Heart right ventricle (tissue), 16 donors: ENCODE data around the gene PFDN2. TPM values are rescaled to one million over a fixed set of nuclear protein-coding genes. Genes with fewer than 3 reads are reported as not detected.

Source experiments
- ATAC-seq, 8 donors: fragments of 200-7000 bp; cut with Tn5 transposase; one replicate each; pipeline ENCODE4 v1.9.1; 2020; ENCODE audit warnings: mild to moderate bottlenecking in 8 of 8, moderate library complexity in 8 of 8, moderate number of reproducible peaks in 1 of 8
- DNase-seq, 2 donors: peaks; one replicate each; pipeline ENCODE4 v3.0.0-alpha.2; 2020
- H3K27ac ChIP-seq, 10 donors: fragments of 200-600 bp; sonication (generic) in 2 of 10; one replicate each; pipeline versions ENCODE4 v1.5.0 to v1.8.0; 2020 to 2022; ENCODE audit warnings: mild to moderate bottlenecking in 3 of 10
- H3K27me3 ChIP-seq, 7 donors: fragments of 200-600 bp; one replicate each; pipeline ENCODE4 v1.8.0; 2021 to 2022; ENCODE audit warnings: mild to moderate bottlenecking in 2 of 7
- H3K36me3 ChIP-seq, 9 donors: fragments of 200-600 bp; sonication (generic) in 1 of 9; one replicate each; pipeline versions ENCODE4 v1.5.0 to v1.8.0; 2020 to 2022; ENCODE audit warnings: mild to moderate bottlenecking in 2 of 9
- H3K4me1 ChIP-seq, 9 donors: fragments of 200-600 bp; sonication (generic) in 1 of 9; one replicate each; pipeline versions ENCODE4 v1.5.0 to v1.8.0; 2020 to 2022; ENCODE audit warnings: mild to moderate bottlenecking in 4 of 9
- H3K4me3 ChIP-seq, 10 donors: fragments of 200-600 bp; sonication (generic) in 2 of 10; one replicate each; pipeline versions ENCODE4 v1.5.0 to v1.8.0; 2020 to 2022; ENCODE audit warnings: mild to moderate bottlenecking in 7 of 10, moderate library complexity in 2 of 10
- H3K9me3 ChIP-seq, 11 donors: fragments of 200-600 bp in 10 of 11; sonication (generic) in 2 of 11; one replicate each; pipeline versions ENCODE4 v1.5.0 to v1.8.0; 2013 to 2022; ENCODE audit warnings: mild to moderate bottlenecking in 2 of 11, control low read depth in 1 of 11, moderate library complexity in 1 of 11
- CTCF ChIP-seq, 9 donors: fragments of 200-600 bp; sonication (generic) in 2 of 9; IDR thresholded peaks; one replicate each; pipeline versions ENCODE4 v1.5.0 to v1.8.0; 2021 to 2022; ENCODE audit warnings: antibody characterized with exemption in 9 of 9, mild to moderate bottlenecking in 5 of 9, moderate library complexity in 1 of 9
- WGBS, 2 donors: extraction: QIAGEN DNeasy Blood & Tissue Kit; methylation state at CpG; one replicate each; pipeline ENCODE4 v1.1.7; 2013; ENCODE audit warnings: inconsistent platforms in 1 of 2; 5-methylcytosine and 5-hydroxymethylcytosine counted together
- intact Hi-C, 10 donors: fragments of 100-400 bp; cut with DNase I; formaldehyde crosslinking; loops; one replicate each; pipeline versions ENCODE4 v1.11.1 to v1.14.2; 2022
- polyA plus RNA-seq, 2 donors: library from polyadenylated mRNA; stranded (reverse); fragments of 200-250 nt; gene quantifications; one replicate each; pipeline ENCODE4 v1.2.3, GENCODE V29; 2013
- total RNA-seq, 10 donors: library from RNA; stranded (reverse); fragmentation: NEBNext Ultra II Directional in 3 of 10; extraction: Animal tissue kit (Norgen Biotek cat#: 25700) in 3 of 10; gene quantifications; one replicate each; pipeline versions ENCODE4 v1.2.1 to v1.2.4, GENCODE V29; 2021 to 2023
- donor health status: Arrhythmogenic right ventricular cardiomyopathy.
- donor health status: ischemic (EF 13 %, LVEDD 7.1; RV severe dilation, severe dysfunction).
- donor health status: healthy with polysubstance abuse.
- donor health status: DM: no; HTN: yes; CAD: no.
- donor health status: DM: no; HTN: no; CAD: no.
- donor health status: ischemic (EF 25% LVEDD 6.9; RV normal size, moderate dysfunction).
- donor health status: ischemic (EF 25% LVEDD 5.7; RV mildly dilated, moderate dysfunction).
- donor health status: healthy.
- donor health status: DM: yes; HTN: yes; CAD: no.
- donor health status: Ischemic cardiomyopathy.
- donor health status: ischemic (EF 35%, LVEDD 5.7; RV mildly dilated, moderate dysfunction).
- donor health status: nonischemic (EF 11% LVEDD 7.7; RV severe dilation, severe dysfunction).
- donor health status: DM: yes; HTN: yes; CAD: no.
- donor health status: PGD.
- donor health status: ischemic (EF 29% LVEDD 5.4; RV normal size, mild dysfunction).
- donor health status: nonischemic (EF 23%, LVEDD 6.1; RV moderate dilation, normal function).

PFDN2 gene
- total and polyA plus RNA-seq, 12 donors, result 44.6 to 273 (median 55.9) TPM

- no peak for TF ChIP-seq CTCF (IDR thresholded peaks at IDR 0.05)
- intact Hi-C loops, result loop anchor here in 3 of 10 donors (10.0 kb wide), 1 partner anchor 260 kb away; no protein-coding TSS in a partner anchor
- H3K9me3 ChIP-seq, result no peaks in the 10 kb centered on the region
- H3K27ac ChIP-seq, result no peak overlapping the region
- DNase-seq, result no peak
- peaks cover 7 to 35% (median 22%) of the 10 kb centered on the region in 9 donors for H3K4me1 ChIP-seq
- no peaks in the 10 kb centered on the region for H3K27me3 ChIP-seq
- H3K36me3 ChIP-seq, result peaks cover 0 to 3% (median 0%) of the 10 kb centered on the region in 9 donors
- WGBS, 2 donors, result 93 to 96% methylated on average over 13 to 14 of the region's 14 CpGs
- no peak overlapping the region for H3K4me3 ChIP-seq
- no peak for ATAC-seq
Observed at GRCh38 chr1:161094481-161094880, 23.4 kb downstream of the PFDN2 start.

- 87 to 88% methylated on average over 3 of the region's 3 CpGs for WGBS, 2 donors
- intact Hi-C loops, result loop anchor here in 3 of 10 donors (10.0 kb wide), 1 partner anchor 258 kb away; no protein-coding TSS in a partner anchor
- Histone ChIP-seq H3K27ac (no peak overlapping the region), H3K27me3 (no peaks in the 10 kb centered on the region), H3K36me3 (no peaks in the 10 kb centered on the region), H3K4me3 (no peak overlapping the region), H3K4me1 (peaks cover 2 to 20% (median 12%) of the 10 kb centered on the region in 9 donors), H3K9me3 (no peaks in the 10 kb centered on the region)
- no peak for TF ChIP-seq CTCF (IDR thresholded peaks at IDR 0.05)
- ATAC-seq, result no peak
- no peak for DNase-seq
Observed at GRCh38 chr1:161092621-161093028, 25.2 kb downstream of the PFDN2 start.

- H3K27ac ChIP-seq, result no peak overlapping the region
- WGBS, 2 donors, result 90 to 92% methylated on average over 7 of the region's 7 CpGs
- intact Hi-C loops, result loop anchor here in 3 of 10 donors (10.0 kb wide), 1 partner anchor 257 kb away; no protein-coding TSS in a partner anchor
- DNase-seq (no peak), ATAC-seq (no peak)
- no peaks in the 10 kb centered on the region for H3K27me3 ChIP-seq
- no peak overlapping the region for H3K4me3 ChIP-seq
- no peaks in the 10 kb centered on the region for H3K9me3 ChIP-seq
- peaks cover 0 to 14% (median 7%) of the 10 kb centered on the region in 9 donors for H3K4me1 ChIP-seq
- no peak for TF ChIP-seq CTCF (IDR thresholded peaks at IDR 0.05)
- H3K36me3 ChIP-seq, result no peaks in the 10 kb centered on the region
Observed at GRCh38 chr1:161091796-161092507, 25.9 kb downstream of the PFDN2 start.

- Histone ChIP-seq H3K9me3 (no peaks in the 10 kb centered on the region), H3K27ac (no peak overlapping the region), H3K27me3 (no peaks in the 10 kb centered on the region), H3K4me1 (peaks cover 0 to 6% (median 0%) of the 10 kb centered on the region in 9 donors), H3K4me3 (no peak overlapping the region), H3K36me3 (no peaks in the 10 kb centered on the region)
- DNase-seq, result no peak
- intact Hi-C loops, result loop anchor here in 3 of 10 donors (10.0 kb wide), 1 partner anchor 256 kb away; no protein-coding TSS in a partner anchor
- no peak for ATAC-seq
- WGBS, 2 donors, result 85 to 90% methylated on average over 5 of the region's 5 CpGs
- no peak for TF ChIP-seq CTCF (IDR thresholded peaks at IDR 0.05)
Observed at GRCh38 chr1:161091093-161091492, 26.7 kb downstream of the PFDN2 start.
